GM12878 (cell line): ENCODE measurements around the gene UBE2E2. TPM values are rescaled to one million over a fixed set of nuclear protein-coding genes. Genes with fewer than 3 reads are reported as not detected.

Experiments used
- ATAC-seq: fragments of 200-7000 bp; cut with Tn5 transposase; 3 replicates; pipeline ENCODE4 v1.9.1; 2020; ENCODE audit warnings: mild to moderate bottlenecking, moderate library complexity
- BruUV-seq: library from RNA; stranded (reverse); fragments of 400-500 nt; replicated peaks from 2 replicates; lab custom pipeline; 2021; lab: Mats Ljungman, UMichigan
- CTCF ChIA-PET: fragments of 300-600 bp; sonication (Branson Sonifier 250); formaldehyde crosslinking; extraction: SDS; loops from one replicate; lab custom pipeline; 2021; ENCODE audit warnings: inconsistent platforms; lab: Yijun Ruan, JAX
- POLR2A ChIA-PET: fragments of 350-600 bp; formaldehyde crosslinking; extraction: SDS; loops from one replicate; lab custom pipeline; 2021; ENCODE audit warnings: inconsistent platforms; lab: Charles Lee
- RAD21 ChIA-PET: fragments of 300-600 bp; sonication (Branson Sonifier 250); formaldehyde crosslinking; loops from one replicate; lab custom pipeline; 2023; ENCODE audit warnings: antibody characterized with exemption; ENCODE audit not compliant: unreplicated experiment; lab: Charles Lee
- SMC1A ChIA-PET: fragments of 300-600 bp; sonication (Branson Sonifier 250); formaldehyde crosslinking; loops from one replicate; lab custom pipeline; 2023; ENCODE audit not compliant: unreplicated experiment, uncharacterized antibody; lab: Charles Lee
- DNase-seq: peaks from one replicate; pipeline ENCODE4 v3.0.0-alpha.2; 2011; ENCODE audit warnings: low read depth, low spot score
- FAIRE-seq: peaks from 3 replicates; lab custom pipeline; 2011; peaks lifted over from hg19 to GRCh38; lab: Jason Lieb, UNC
- H2AFZ ChIP-seq: 2 replicates; pipeline ENCODE4 v1.6.0; 2011; ENCODE audit warnings: low read depth, low read length, control low read depth; ENCODE audit not compliant: control insufficient read depth
- H3K27ac ChIP-seq: 2 replicates; pipeline ENCODE4 v1.5.1; 2011; ENCODE audit warnings: control low read depth; ENCODE audit not compliant: control insufficient read depth, insufficient read depth
- H3K27me3 ChIP-seq, 2 experiments: replicated peaks in 1 of 2; 2 replicates each; pipeline versions ENCODE4 v1.6.0 to v1.6.1; 2011; ENCODE audit warnings: low read length in 1 of 2; ENCODE audit not compliant: control insufficient read depth in 2 of 2, insufficient read depth in 2 of 2
- H3K36me3 ChIP-seq, 2 experiments: 2 replicates each; pipeline ENCODE4 v1.5.1; 2011; ENCODE audit warnings: low read length in 1 of 2; ENCODE audit not compliant: control insufficient read depth in 2 of 2, insufficient read depth in 2 of 2
- H3K4me1 ChIP-seq: 2 replicates; pipeline ENCODE4 v1.6.1; 2011; ENCODE audit warnings: mild to moderate bottlenecking, low read length, moderate library complexity, mixed read lengths; ENCODE audit not compliant: control insufficient read depth, insufficient read depth
- H3K4me2 ChIP-seq: 2 replicates; pipeline ENCODE4 v1.6.0; 2011; ENCODE audit warnings: control low read depth; ENCODE audit not compliant: control insufficient read depth, insufficient read depth
- H3K4me3 ChIP-seq: fragments of 200-600 bp; sonication (generic); 2 replicates; pipeline ENCODE4 v1.5.1; 2016
- H3K79me2 ChIP-seq: 2 replicates; pipeline ENCODE4 v1.6.0; 2011; ENCODE audit warnings: low read length; ENCODE audit not compliant: control insufficient read depth, insufficient read depth
- H3K9ac ChIP-seq: 2 replicates; pipeline ENCODE4 v1.8.0; 2011; ENCODE audit warnings: low read length, control low read depth, mixed read lengths; ENCODE audit not compliant: control insufficient read depth, insufficient read depth
- H3K9me3 ChIP-seq: replicated peaks from 3 replicates; pipeline ENCODE4 v1.5.1; 2011; ENCODE audit warnings: mild to moderate bottlenecking, low read length; ENCODE audit not compliant: control insufficient read depth, insufficient read depth
- H4K20me1 ChIP-seq: 2 replicates; pipeline ENCODE4 v1.6.0; 2011; ENCODE audit not compliant: control insufficient read depth, insufficient read depth
- FOS ChIP-seq: IDR thresholded peaks from 3 replicates; pipeline ENCODE4 v1.6.1; 2011; ENCODE audit warnings: borderline replicate concordance; ENCODE audit not compliant: insufficient read length; ENCODE audit errors: extremely low read depth
- NFXL1 ChIP-seq: fragments of 450-650 bp; IDR thresholded peaks from 2 replicates; pipeline ENCODE4 v1.6.1; 2017; ENCODE audit warnings: antibody characterized with exemption, mild to moderate bottlenecking, borderline replicate concordance
- WGBS: methylation state at CpG from one replicate; pipeline ENCODE4 v1.1.6; 2016; ENCODE audit warnings: low lambda C conversion rate; ENCODE audit not compliant: insufficient replicate concordance, insufficient coverage; ENCODE audit errors: missing lambda C conversion rate; 5-methylcytosine and 5-hydroxymethylcytosine counted together
- in situ Hi-C: fragments of 300-500 bp; cut with MboI; formaldehyde crosslinking; loops from 9 replicates; pipeline ENCODE4 v1.14.3; 2018; ENCODE audit warnings: mixed read lengths
- intact Hi-C: fragments of 100-400 bp; cut with micrococcal nuclease; formaldehyde crosslinking; loops from one replicate; pipeline ENCODE4 v1.14.2; 2022; ENCODE audit not compliant: unreplicated experiment
- polyA plus RNA-seq, 11 experiments: library from polyadenylated mRNA; depleted of rRNA in 4 of 11; unstranded in 6 of 11; stranded (reverse) in 5 of 11; fragments of >200 nt; fragmentation: Nextera tagmentation in 4 of 11; fragmentation: Illumina TruSeq in 1 of 11; extraction: Ambion mirVana in 4 of 11; extraction: Trizol in 1 of 11; gene quantifications; 1 replicate in 1 of 11; 2 replicates in 10 of 11; pipeline versions ENCODE4 v1.2.1 to v1.2.3, GENCODE V29; 2011 to 2016; ENCODE audit warnings: inconsistent platforms in 2 of 11, missing spikeins in 2 of 11, low read depth in 1 of 11
- total RNA-seq, 4 experiments: library from RNA; depleted of rRNA in 3 of 4; stranded (reverse); fragments of >200 nt in 3 of 4; fragmentation: Illumina TruSeq in 1 of 4; extraction: Trizol in 1 of 4; gene quantifications; 2 replicates each; pipeline versions ENCODE4 v1.2.1 to v1.2.3, GENCODE V29; 2013 to 2021
- TF ChIP-seq, protein P1 (sequence below): fragments of 150-350 bp; IDR thresholded peaks from 2 replicates; pipeline ENCODE4 v1.6.1; 2016; ENCODE audit warnings: low read depth, low read length

Gene UBE2E2
- total and polyA plus RNA-seq, 10 of the 15 experiments (the other 5 are each of a cell fraction or from before 2014, with no cell fraction given): 8.7 to 71.0 (median 36.4) TPM

DNA sequence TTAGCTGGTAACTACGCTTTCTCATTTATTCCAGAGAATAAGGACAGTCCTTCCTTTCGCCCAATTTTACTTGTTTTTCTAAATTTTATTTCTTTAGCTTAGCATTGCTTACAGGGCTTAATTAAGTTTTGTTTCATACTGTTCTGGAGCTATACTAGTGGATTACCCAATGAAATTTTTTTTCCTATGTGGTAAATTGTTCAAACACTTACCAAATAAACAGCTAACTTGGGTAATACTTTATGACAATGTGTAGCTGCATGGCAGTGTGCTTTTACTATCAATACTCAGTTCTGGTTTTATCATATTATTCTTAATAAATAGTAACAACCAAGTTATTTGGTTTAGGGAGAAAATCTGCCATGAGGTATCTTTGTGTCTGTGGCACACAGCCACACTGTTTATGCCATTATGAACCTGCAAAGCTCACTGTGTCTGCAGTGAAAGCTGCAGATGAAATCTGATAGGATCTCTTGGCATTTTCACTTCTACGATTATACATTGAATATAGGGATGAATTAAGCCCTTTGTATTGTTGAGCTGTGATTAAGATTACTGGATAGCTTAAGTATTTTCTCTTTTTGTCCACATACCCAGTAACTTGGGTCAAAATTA lies 37.2 kb downstream of the UBE2E2 start:
- in situ Hi-C loops: no loop called here
- Histone ChIP-seq H4K20me1 (no peaks in the 10 kb centered on the region), H3K79me2 (peaks cover 29% of the 10 kb centered on the region), H3K4me2 (no peak overlapping the region), H3K36me3 (no peaks in the 10 kb centered on the region), H2AFZ (no peak overlapping the region), H3K4me1 (no peaks in the 10 kb centered on the region), H3K9me3 (no peaks in the 10 kb centered on the region), H3K27me3 (no peaks in the 10 kb centered on the region), H3K4me3 (no peak overlapping the region), H3K27ac (no peak overlapping the region), H3K9ac (no peak overlapping the region)
- 73% methylated on average over 3 of the region's 3 CpGs for WGBS
- TF ChIP-seq, protein P1, sequence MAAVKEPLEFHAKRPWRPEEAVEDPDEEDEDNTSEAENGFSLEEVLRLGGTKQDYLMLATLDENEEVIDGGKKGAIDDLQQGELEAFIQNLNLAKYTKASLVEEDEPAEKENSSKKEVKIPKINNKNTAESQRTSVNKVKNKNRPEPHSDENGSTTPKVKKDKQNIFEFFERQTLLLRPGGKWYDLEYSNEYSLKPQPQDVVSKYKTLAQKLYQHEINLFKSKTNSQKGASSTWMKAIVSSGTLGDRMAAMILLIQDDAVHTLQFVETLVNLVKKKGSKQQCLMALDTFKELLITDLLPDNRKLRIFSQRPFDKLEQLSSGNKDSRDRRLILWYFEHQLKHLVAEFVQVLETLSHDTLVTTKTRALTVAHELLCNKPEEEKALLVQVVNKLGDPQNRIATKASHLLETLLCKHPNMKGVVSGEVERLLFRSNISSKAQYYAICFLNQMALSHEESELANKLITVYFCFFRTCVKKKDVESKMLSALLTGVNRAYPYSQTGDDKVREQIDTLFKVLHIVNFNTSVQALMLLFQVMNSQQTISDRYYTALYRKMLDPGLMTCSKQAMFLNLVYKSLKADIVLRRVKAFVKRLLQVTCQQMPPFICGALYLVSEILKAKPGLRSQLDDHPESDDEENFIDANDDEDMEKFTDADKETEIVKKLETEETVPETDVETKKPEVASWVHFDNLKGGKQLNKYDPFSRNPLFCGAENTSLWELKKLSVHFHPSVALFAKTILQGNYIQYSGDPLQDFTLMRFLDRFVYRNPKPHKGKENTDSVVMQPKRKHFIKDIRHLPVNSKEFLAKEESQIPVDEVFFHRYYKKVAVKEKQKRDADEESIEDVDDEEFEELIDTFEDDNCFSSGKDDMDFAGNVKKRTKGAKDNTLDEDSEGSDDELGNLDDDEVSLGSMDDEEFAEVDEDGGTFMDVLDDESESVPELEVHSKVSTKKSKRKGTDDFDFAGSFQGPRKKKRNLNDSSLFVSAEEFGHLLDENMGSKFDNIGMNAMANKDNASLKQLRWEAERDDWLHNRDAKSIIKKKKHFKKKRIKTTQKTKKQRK: no peak
- TF ChIP-seq FOS: no peak
- TF ChIP-seq NFXL1: no peak
- intact Hi-C loops: no loop called here
- CTCF ChIA-PET: interaction anchor here (0.6 to 2.0 kb wide), 11 partner anchors 9 to 388 kb away, joined by 3 to 11 read pairs (median 3); no protein-coding TSS in a partner anchor
- no TSS peak for BruUV-seq
- RAD21 ChIA-PET: interaction anchor here (0.7 kb wide), 1 partner anchor 16 kb away, joined by 3 read pairs; no protein-coding TSS in a partner anchor
- FAIRE-seq: no peak
- no peak for DNase-seq
- SMC1A ChIA-PET: interaction anchor here (0.5 to 2.2 kb wide), 15 partner anchors 11 to 619 kb away, joined by 3 to 10 read pairs (median 3); no protein-coding TSS in a partner anchor
- POLR2A ChIA-PET: no interaction called here
- no peak for ATAC-seq
